HEK293T (cell line): ENCODE measurements around the gene GPR137C.

ENCODE experiments used
- ARNT ChIP-seq: fragments of 450-650 bp; IDR thresholded peaks from 2 replicates; pipeline ENCODE4 v1.6.1; 2017; ENCODE audit warnings: mild to moderate bottlenecking
- CTBP1 ChIP-seq: fragments of 450-650 bp; IDR thresholded peaks from 2 replicates; pipeline ENCODE4 v1.6.1; 2016; ENCODE audit warnings: borderline replicate concordance
- ELF4 ChIP-seq: fragments of 450-650 bp; IDR thresholded peaks from 2 replicates; pipeline ENCODE4 v1.6.1; 2017; ENCODE audit warnings: antibody characterized with exemption
- FOXK2 ChIP-seq: fragments of 450-650 bp; IDR thresholded peaks from 2 replicates; pipeline ENCODE4 v1.6.1; 2016; ENCODE audit warnings: mild to moderate bottlenecking
- FOXM1 ChIP-seq: fragments of 450-650 bp; IDR thresholded peaks from 2 replicates; pipeline ENCODE4 v1.6.1; 2017; ENCODE audit warnings: mild to moderate bottlenecking, borderline replicate concordance
- HDGF ChIP-seq: fragments of 450-650 bp; IDR thresholded peaks from 2 replicates; pipeline ENCODE4 v1.6.1; 2017; ENCODE audit warnings: antibody characterized with exemption, borderline replicate concordance
- L3MBTL2 ChIP-seq: fragments of 450-650 bp; conservative IDR thresholded peaks from 2 replicates; pipeline ENCODE4 v1.6.1; 2016; ENCODE audit warnings: mild to moderate bottlenecking
- NFRKB ChIP-seq: fragments of 450-650 bp; IDR thresholded peaks from 2 replicates; pipeline ENCODE4 v1.6.1; 2016; ENCODE audit warnings: mild to moderate bottlenecking, moderate library complexity
- SP1 ChIP-seq: fragments of 450-650 bp; IDR thresholded peaks from 2 replicates; pipeline ENCODE4 v1.6.1; 2017
- TARDBP ChIP-seq: fragments of 450-650 bp; IDR thresholded peaks from 2 replicates; pipeline ENCODE4 v1.6.1; 2016

DNA sequence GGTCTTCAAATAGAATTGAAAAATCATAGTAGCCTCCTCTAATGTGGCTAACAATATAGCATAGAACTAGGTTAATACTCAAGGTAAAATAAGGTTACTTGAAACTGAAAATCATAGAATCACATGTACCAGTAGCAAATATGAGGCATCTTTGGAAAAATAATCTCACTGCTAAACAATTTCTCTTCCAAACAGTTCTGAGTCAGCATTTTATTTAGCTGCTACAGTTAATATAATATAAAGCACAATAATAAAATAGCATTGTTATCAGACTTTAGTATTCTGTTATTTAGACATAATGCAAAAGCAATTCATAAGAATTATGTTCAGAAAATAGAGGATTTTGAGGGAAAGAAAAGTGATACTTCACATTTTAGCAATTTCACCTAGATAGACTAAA lies 107.7 kb downstream of the GPR137C start:
- no peak for TF ChIP-seq ELF4
- no peak for TF ChIP-seq CTBP1
- no peak for TF ChIP-seq ARNT
- no peak for TF ChIP-seq L3MBTL2
- TF ChIP-seq NFRKB: no peak
- TF ChIP-seq TARDBP: no peak
- TF ChIP-seq FOXK2: no peak
- TF ChIP-seq SP1: no peak
- no peak for TF ChIP-seq HDGF
- TF ChIP-seq FOXM1: no peak
